ENCODE results near the gene SERPINB5. TPM values are rescaled to one million over a fixed set of nuclear protein-coding genes. Genes with fewer than 3 reads are reported as not detected.
A peak's percentile ranks its signal among the peaks of the same experiment; 100 is the strongest.

The SERPINB5 gene
- polyA plus RNA-seq, 2 of the 4 experiments (the other 2 are of a cell fraction) = 0.08 to 0.12 TPM

- ATAC-seq (no peak), DNase-seq (ENCODE audit: low read depth in 1 of 2, low spot score in 1 of 2) (no peak), FAIRE-seq (no peak)
- H3K4me2 ChIP-seq = no peak overlapping the region
- WGBS (ENCODE audit: missing lambda C conversion rate) = 71% methylated on average over 2 of the region's 2 CpGs
- TF ChIP-seq FOSB (CRISPR knock-in tag; IDR thresholded peaks at IDR 0.05) = no peak
- no peak for TF ChIP-seq ESRRA (IDR thresholded peaks at IDR 0.05; ENCODE audit: borderline replicate concordance, low read length)
- TF ChIP-seq RCOR1 (IDR thresholded peaks at IDR 0.05; ENCODE audit: low read depth, low read length) = no peak
- TF ChIP-seq ZSCAN20 (CRISPR knock-in tag; IDR thresholded peaks at IDR 0.05) = no peak
- TF ChIP-seq REST (IDR thresholded peaks at IDR 0.05) = no peak
- no peak for TF ChIP-seq RNF2 (IDR thresholded peaks at IDR 0.05; ENCODE audit: borderline replicate concordance, low read depth)
- TF ChIP-seq NFE2L2 (conservative IDR thresholded peaks at IDR 0.05; ENCODE audit: low read length) = no peak
- no peak for TF ChIP-seq HOXB5 (CRISPR knock-in tag; IDR thresholded peaks at IDR 0.05)
- TF ChIP-seq GATA3 (IDR thresholded peaks at IDR 0.05; ENCODE audit: borderline replicate concordance) = no peak
- no peak for TF ChIP-seq ELK1 (IDR thresholded peaks at IDR 0.05; ENCODE audit: low read depth, low read length)
- no peak for TF ChIP-seq ZFP36 (IDR thresholded peaks at IDR 0.05; ENCODE audit: borderline replicate concordance, partially characterized antibody)
- no peak for TF ChIP-seq EP300 (IDR thresholded peaks at IDR 0.05)
- H3K27ac ChIP-seq = no peak overlapping the region
- H3K4me3 ChIP-seq = no peak overlapping the region
- no peaks in the 10 kb centered on the region for H3K9me3 ChIP-seq
- ChIA-PET POLR2A (no interaction called here), CTCF (interaction anchor here (0.6 kb wide), 1 partner anchor 280 kb away, joined by 3 read pairs; no protein-coding TSS in a partner anchor)
- H3K4me1 ChIP-seq = no peaks in the 10 kb centered on the region
Observed at GRCh38 chr18:63552581-63552980, 75.8 kb downstream of the SERPINB5 start.

GRCh38 chr18:63553081-63553480 is 76.3 kb downstream of the SERPINB5 start:
- ChIA-PET POLR2A (no interaction called here), CTCF (interaction anchor here (0.6 kb wide), 1 partner anchor 280 kb away, joined by 3 read pairs; no protein-coding TSS in a partner anchor)
- Histone ChIP-seq H3K4me2 (no peak overlapping the region), H3K9me3 (no peaks in the 10 kb centered on the region), H3K4me1 (no peaks in the 10 kb centered on the region), H3K4me3 (no peak overlapping the region), H3K27ac (no peak overlapping the region)
- FAIRE-seq (no peak), ATAC-seq (peak in 1 of 2 experiments; percentile 43; a peak in 1 of 6 replicates), DNase-seq (ENCODE audit: low read depth in 1 of 2, low spot score in 1 of 2) (peak in 1 of 2 experiments; percentile 32)
- WGBS (ENCODE audit: missing lambda C conversion rate) = 15% methylated on average over 1 of the region's 1 CpG
- no peak for TF ChIP-seq EHF (CRISPR knock-in tag; IDR thresholded peaks at IDR 0.05)
- no peak for TF ChIP-seq ZC3H11A (IDR thresholded peaks at IDR 0.05)
- no peak for TF ChIP-seq MAZ (IDR thresholded peaks at IDR 0.05; ENCODE audit: borderline replicate concordance, low read depth, low read length)
- no peak for TF ChIP-seq E2F6 (IDR thresholded peaks at IDR 0.05; ENCODE audit: borderline replicate concordance, low read depth)
- TF ChIP-seq NR3C1 (IDR thresholded peaks at IDR 0.05) = no peak
- TF ChIP-seq SREBF2 (IDR thresholded peaks at IDR 0.05) = no peak
- no peak for TF ChIP-seq RCOR1 (IDR thresholded peaks at IDR 0.05; ENCODE audit: low read depth, low read length)
- TF ChIP-seq KDM1A (IDR thresholded peaks at IDR 0.05; ENCODE audit: low read depth) = no peak
- TF ChIP-seq FOSL2 (IDR thresholded peaks at IDR 0.05) = no peak
- no peak for TF ChIP-seq FOSL2 (CRISPR knock-in tag; IDR thresholded peaks at IDR 0.05)
- TF ChIP-seq POLR2AphosphoS2 (conservative IDR thresholded peaks at IDR 0.05; ENCODE audit: low read length) = no peak
- no peak for TF ChIP-seq ATOH8 (CRISPR knock-in tag; IDR thresholded peaks at IDR 0.05; ENCODE audit: low read depth)
- no peak for TF ChIP-seq HOXB5 (CRISPR knock-in tag; IDR thresholded peaks at IDR 0.05)
- no peak for TF ChIP-seq CEBPB (IDR thresholded peaks at IDR 0.05)
- no peak for TF ChIP-seq POLR2A (IDR thresholded peaks at IDR 0.05; ENCODE audit: low read length)
- no peak for TF ChIP-seq RFX5 (IDR thresholded peaks at IDR 0.05)

Data from A549 (cell line).